ENCODE measurements around the gene MAP3K5.

MAP3K5 gene

DNA sequence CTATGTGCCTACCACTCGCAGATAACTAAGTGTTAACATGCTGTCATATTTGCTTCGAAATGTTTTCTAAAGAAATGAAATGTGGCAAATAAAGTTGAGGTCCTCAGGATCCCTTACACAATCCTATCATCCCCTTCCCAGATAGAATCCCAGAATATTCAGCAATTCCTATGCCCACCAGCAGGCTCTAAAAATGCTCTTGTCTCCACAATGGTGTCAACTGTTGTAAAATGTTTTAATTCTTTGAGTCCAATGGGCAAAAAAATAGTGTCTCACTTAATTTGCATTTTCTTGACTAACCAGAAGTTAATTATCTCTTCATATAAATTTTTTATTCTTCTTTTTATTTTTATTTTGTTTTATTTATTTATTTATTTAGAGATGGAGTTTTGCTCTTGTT is 138.2 kb downstream of the MAP3K5 start:
- ChIA-PET CTCF (no interaction called here), POLR2A (ENCODE audit: low non-redundant PET) (no interaction called here)
- TF ChIP-seq, protein P1, sequence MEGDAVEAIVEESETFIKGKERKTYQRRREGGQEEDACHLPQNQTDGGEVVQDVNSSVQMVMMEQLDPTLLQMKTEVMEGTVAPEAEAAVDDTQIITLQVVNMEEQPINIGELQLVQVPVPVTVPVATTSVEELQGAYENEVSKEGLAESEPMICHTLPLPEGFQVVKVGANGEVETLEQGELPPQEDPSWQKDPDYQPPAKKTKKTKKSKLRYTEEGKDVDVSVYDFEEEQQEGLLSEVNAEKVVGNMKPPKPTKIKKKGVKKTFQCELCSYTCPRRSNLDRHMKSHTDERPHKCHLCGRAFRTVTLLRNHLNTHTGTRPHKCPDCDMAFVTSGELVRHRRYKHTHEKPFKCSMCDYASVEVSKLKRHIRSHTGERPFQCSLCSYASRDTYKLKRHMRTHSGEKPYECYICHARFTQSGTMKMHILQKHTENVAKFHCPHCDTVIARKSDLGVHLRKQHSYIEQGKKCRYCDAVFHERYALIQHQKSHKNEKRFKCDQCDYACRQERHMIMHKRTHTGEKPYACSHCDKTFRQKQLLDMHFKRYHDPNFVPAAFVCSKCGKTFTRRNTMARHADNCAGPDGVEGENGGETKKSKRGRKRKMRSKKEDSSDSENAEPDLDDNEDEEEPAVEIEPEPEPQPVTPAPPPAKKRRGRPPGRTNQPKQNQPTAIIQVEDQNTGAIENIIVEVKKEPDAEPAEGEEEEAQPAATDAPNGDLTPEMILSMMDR (conservative IDR thresholded peaks at IDR 0.05; ENCODE audit: low read depth) = no peak
- no peak for DNase-seq (ENCODE audit: low spot score)
- no peak overlapping the region for H3K27ac ChIP-seq

DNA sequence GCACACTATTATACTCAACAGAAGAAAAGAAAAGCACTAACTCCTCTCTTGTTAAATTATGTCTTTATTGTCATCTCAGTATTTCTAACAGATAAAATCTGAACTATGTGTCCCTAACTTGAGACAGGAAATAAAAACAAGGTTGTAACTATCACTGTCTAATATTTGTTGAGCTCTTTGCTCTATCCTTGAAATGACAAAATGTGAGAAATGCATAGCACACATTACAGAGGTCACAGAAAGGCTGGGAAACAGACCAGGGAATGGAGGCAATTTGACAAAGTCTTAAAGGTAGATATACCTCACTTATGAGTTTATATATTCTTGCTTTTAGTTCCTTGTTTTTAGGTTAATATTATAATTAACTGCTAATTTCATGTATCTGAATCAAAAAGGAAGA is 139.6 kb downstream of the MAP3K5 start:
- TF ChIP-seq, protein P1 (conservative IDR thresholded peaks at IDR 0.05; ENCODE audit: low read depth) = no peak
- DNase-seq (ENCODE audit: low spot score) = no peak
- no peak overlapping the region for H3K27ac ChIP-seq
- ChIA-PET CTCF (no interaction called here), POLR2A (ENCODE audit: low non-redundant PET) (no interaction called here)

DNA sequence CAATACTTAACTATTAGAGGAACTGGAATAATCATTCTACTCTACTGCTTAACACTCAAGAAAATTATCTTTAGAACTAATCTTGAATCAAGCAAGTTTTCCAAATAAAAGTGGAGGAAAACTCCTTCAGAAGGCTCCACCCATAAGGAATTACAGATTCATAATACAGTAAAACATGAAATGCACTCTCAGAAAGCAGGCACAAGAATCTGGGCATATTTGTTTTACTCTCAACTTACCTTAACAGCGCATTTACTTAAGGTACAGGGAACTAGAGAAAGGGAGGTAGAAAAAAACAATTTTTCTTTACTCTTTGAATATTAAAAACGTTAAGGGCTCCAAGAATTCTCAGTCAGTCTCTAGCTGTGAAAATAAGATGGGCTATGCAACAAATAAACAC is 140.3 kb downstream of the MAP3K5 start:
- TF ChIP-seq, protein P1 (conservative IDR thresholded peaks at IDR 0.05; ENCODE audit: low read depth) = no peak
- no peak overlapping the region for H3K27ac ChIP-seq
- ChIA-PET POLR2A (ENCODE audit: low non-redundant PET) (no interaction called here), CTCF (no interaction called here)
- no peak for DNase-seq (ENCODE audit: low spot score)

DNA sequence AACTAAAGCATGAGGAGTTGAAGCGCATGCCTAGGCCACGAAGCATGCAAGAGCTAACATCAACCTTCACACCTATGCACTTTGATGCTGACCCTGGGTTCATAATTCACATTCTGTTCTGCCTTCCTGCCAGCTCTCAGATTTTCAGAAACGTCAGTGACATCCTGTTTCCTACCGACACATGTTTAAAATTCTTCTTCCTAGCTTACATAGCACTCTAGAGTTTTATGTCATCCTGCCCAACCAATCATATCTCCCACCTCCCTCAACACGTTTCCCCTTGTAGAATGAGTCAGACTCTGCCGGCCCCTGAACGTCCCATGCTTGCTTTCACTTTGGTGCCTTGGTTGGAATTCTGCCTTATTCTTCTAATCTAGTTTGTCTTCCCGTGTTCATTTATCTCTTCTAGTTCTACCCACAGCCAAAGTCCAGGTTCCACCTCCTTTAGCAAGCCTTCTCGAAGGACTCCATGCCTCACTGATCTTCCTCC is 144.9 kb downstream of the MAP3K5 start:
- CTCF ChIA-PET = no interaction called here
- no peak for DNase-seq (ENCODE audit: low spot score)
- POLR2A ChIA-PET (ENCODE audit: low non-redundant PET) = no interaction called here
- TF ChIP-seq, protein P1 (conservative IDR thresholded peaks at IDR 0.05; ENCODE audit: low read depth) = no peak
- no peak overlapping the region for H3K27ac ChIP-seq

DNA sequence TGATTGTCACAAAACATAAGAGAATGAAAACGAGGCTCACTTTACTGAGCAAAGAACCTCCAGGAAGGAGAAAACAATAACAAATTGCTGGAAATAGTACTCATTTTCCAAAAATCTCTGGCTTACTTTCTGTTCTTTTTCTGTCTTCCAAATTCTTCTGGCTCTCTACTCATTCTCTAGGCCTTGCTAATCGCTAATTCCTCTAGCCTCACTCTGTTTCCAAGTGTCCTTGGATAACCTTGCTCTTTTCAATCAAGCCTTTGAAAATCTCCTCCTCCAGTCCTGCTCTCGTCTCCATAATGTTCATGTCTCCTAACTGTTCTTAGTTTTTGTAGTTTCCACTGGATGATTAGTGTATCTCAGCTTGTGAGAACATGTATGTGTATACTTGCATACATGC is 145.9 kb downstream of the MAP3K5 start:
- POLR2A ChIA-PET (ENCODE audit: low non-redundant PET) = no interaction called here
- CTCF ChIA-PET = interaction anchor here (0.7 to 4.4 kb wide), 2 partner anchors 146 to 1795 kb away, joined by 4 to 117 read pairs; partner anchors contain the start of gene MAP3K5
- TF ChIP-seq, protein P1 (conservative IDR thresholded peaks at IDR 0.05; ENCODE audit: low read depth) = no peak
- DNase-seq (ENCODE audit: low spot score) = no peak
- no peak overlapping the region for H3K27ac ChIP-seq

DNA sequence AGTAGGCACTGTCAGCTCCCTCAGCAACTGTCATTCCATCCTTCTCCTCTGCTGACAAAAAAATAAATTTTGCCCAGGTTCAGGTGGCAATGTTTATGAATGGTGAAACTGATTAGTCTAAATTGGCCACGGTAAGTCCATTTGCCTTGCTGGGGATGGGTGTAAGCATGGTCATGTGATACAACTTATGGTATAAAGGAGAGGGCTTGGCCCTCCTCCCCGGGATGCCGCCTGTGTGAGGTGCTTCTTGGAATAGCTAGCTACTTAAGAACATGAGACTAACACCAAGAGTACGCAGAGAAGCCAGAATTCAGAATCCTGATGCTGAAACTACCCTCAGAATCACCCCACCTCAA is 147.7 kb downstream of the MAP3K5 start:
- TF ChIP-seq, protein P1 (conservative IDR thresholded peaks at IDR 0.05; ENCODE audit: low read depth) = no peak
- no peak for DNase-seq (ENCODE audit: low spot score)
- no peak overlapping the region for H3K27ac ChIP-seq
- ChIA-PET CTCF (interaction anchor here (0.6 to 4.4 kb wide), 14 partner anchors 12 to 408 kb away, joined by 3 to 117 read pairs (median 4); partner anchors contain the start of gene MAP3K5), POLR2A (ENCODE audit: low non-redundant PET) (interaction anchor here (1.3 kb wide), 1 partner anchor 148 kb away, joined by 5 read pairs; the partner anchor contains the start of gene MAP3K5)
